Skin epidermis (tissue), 12 donors: ENCODE measurements around the gene PEPD.

Source experiments
- H3K27ac ChIP-seq, 21 experiments: fragments of 200-600 bp; sonication (generic) in 11 of 21; one replicate each; pipeline ENCODE4 v1.5.0; 2020; ENCODE audit warnings: mild to moderate bottlenecking in 3 of 21, inconsistent platforms in 2 of 21, moderate library complexity in 2 of 21
- H3K4me3 ChIP-seq, 7 experiments: fragments of 200-600 bp; sonication (generic) in 2 of 7; one replicate each; pipeline ENCODE4 v1.5.0; 2020; ENCODE audit warnings: inconsistent platforms in 2 of 7, mild to moderate bottlenecking in 2 of 7, moderate library complexity in 1 of 7

PEPD gene

DNA sequence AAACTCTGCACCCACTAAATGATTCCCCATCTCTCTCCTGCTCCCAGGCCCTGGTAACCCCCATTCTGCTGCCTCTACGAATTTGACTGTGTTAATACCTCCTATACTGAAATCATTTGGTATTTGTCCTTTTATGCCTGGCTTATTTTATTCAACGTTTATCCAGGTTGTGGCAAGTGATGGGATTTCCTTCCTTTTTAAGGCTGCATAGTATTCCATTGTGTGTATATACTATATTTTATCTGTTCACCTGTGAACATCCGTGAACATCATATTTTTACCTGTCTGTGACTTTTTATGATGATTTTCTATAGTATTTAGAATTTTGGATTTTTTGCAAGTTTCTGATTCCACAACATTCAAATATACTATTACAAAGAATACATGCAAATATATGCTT is 162.0 kb downstream of the PEPD start:
- H3K4me3 ChIP-seq: no peak overlapping the region

DNA sequence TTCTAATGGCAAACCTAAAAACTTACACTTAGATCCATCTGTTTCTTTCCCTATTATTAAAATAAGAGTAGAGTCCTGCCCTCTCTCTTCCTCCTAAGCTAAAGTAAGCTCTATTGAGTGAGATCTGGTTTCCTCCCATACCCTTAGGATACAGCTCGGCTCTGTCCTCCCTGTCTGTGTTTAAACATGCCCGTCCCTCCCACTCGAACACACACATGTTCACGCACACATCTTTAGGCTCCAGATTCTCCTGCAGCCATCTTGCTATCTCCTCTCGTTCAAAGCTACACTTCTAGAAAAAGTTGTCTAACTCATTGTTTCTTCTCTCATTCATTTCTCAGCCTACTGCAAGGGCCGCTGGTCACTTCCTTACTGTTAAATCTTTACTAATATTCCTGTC is 163.2 kb downstream of the PEPD start:
- peak overlapping the region in 16 of 21 experiments; percentile 38 to 80 (median 58) for H3K27ac ChIP-seq
- no peak overlapping the region for H3K4me3 ChIP-seq

More for the DNA sequence above, 162.0 kb downstream of the PEPD start:
- no peak overlapping the region for H3K27ac ChIP-seq

DNA sequence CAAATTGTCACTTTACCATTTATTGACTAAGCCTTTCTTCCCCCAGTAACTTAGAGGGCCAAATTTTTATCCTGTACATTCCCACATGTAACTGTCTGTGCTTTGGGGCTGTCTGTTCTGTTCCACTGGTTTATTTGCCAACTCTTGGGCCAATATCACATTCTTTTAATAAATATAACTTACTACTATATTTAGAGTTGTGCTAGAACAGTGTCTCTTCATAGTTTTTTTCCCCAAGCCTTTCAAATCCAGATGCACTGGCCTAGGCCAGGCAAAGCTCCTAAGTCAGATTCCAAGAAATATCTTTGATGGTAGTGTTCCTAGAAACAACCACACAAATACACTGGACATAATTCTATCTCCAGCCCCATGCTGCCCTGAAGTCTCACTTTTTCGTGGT is 164.0 kb downstream of the PEPD start:
- Histone ChIP-seq H3K4me3 (no peak overlapping the region), H3K27ac (peak overlapping the region in 11 of 21 experiments; percentile 28 to 80 (median 62))

DNA sequence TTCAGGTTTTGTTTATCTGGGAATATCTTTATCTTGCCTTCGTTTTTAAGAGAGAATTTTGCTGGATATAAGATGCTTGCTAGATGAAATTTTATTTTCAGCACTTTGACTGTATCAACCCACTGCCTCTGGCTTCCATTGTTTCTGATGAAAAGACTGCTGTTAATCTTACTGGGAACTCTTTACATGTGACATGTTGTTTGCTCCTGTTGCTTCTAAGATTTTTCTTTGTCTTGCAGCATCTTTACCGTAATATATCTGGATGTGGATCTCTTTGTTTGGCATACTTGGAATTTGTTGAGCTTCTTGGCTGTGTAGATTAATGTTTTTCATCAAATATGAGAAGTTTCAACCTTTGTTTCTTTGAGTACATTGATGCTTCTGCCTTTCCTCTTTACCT is 166.1 kb downstream of the PEPD start:
- Histone ChIP-seq H3K27ac (no peak overlapping the region), H3K4me3 (no peak overlapping the region)

DNA sequence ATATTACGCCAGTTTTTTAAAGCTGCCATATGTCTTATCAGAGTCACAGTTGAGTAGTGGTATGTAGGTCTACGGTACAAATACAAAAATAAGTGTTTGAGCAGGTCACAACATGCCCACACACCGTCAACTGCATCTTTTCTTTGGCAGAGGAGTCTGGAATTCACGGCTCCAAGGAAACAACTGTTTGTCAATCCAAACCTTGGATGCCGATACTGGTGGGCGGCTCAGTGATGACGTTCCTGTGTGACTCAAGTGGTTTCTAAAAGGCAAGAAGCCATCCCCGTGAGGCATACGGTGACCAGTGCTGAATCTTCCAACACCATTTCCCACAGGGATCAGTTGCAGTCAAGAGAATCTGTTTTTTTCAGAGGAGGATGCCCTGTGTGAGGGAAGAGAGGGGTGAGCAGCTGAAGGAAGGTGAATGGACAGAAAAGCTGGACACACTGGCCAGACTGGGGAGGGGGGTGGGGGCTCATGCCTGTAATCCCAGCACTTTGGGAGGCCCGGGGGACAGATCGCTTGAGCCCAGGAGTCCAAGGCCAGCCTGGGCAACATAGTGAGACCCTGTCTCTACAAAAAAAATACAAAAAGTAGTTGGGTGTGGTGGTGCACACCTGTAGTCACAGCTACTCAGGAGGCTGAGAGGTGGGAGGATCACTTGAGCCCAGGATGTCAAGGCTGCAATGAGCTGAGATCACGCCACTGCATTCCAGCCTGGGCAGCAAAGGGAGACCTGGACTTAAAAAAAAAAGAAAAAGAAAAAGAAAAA is 170.9 kb downstream of the PEPD start:
- Histone ChIP-seq H3K27ac (peak overlapping the region in 8 of 21 experiments; percentile 28 to 73 (median 49)), H3K4me3 (no peak overlapping the region)

DNA sequence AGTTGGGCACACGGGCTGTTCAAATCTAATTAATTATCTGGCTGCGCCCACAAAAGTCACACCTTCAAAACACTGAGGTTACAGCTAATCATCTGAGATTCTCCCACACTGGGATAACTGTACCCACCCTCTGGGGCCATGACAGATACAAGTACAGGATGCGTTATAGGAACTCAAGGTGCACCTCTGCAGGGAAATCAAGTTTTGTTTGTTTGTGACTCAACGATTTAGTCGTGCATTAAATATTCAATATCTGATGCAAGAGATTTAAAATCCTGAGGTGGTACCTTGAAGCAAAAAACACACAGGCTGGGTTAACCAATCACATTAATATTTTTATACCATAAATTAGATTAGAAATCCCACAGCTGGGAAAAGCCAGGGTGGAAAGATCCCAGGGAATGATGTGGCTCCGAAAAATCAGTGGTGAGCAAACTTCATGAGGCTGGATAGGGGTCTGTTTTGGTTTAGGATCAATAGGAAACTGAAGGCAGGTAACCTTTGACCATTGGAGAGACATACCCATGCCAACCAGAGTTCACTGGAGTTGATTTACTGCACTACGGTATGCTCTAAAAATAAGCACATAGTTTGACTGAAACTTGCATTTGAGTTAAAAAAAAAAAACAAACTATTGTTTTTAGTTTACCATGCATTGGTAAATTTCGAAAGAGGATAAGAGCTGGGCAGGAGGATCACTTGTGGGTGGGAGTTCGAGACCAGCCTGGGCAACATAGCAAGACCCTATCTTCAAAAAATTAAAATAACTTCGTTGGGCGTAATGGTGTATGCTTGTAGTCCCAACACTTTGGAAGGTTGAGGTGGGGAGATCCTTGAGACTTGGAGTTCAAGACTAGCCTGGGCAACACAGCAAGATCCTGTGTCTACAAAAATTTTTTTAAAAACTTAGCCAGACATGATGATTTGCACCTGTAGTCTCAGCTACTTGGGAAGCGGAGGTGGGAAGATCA is 172.0 kb downstream of the PEPD start:
- Histone ChIP-seq H3K27ac (peak overlapping the region in 8 of 21 experiments; percentile 5 to 63 (median 24)), H3K4me3 (no peak overlapping the region)

DNA sequence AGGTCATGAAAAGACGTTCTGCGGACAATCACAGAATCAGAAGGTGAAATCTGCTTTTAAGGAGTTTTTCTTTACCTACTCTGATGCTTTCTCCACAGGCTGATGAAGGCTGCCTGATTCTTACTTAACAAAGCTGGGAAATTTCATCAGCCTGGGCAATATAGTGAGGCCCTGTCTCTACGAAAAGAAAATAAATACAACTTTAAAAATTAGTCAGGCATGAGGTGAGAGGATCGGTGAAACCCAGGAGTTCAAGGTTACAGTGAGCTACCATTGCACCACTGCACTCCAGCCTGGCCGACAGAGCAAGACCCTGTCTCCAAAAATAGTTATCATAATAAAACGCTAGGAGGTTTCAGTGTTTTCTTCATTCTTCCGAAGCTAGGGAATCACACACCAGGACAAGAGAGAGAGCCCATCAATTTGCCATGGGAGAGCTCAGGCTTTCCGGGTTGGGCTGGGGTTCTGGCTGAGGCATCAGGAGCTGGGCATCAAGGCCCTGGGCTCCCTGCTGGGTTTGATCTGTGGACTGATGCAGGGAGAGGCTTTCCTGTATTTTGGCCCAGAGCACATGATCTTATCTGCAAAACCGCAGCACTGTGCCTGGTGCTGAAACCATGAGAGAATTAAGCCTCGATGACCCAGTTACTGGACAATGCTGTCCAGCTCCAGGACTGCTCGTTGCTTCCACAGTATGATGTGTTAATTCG is 173.1 kb downstream of the PEPD start:
- peak overlapping the region in 2 of 21 experiments; percentile 33 to 63 for H3K27ac ChIP-seq
- H3K4me3 ChIP-seq: no peak overlapping the region

DNA sequence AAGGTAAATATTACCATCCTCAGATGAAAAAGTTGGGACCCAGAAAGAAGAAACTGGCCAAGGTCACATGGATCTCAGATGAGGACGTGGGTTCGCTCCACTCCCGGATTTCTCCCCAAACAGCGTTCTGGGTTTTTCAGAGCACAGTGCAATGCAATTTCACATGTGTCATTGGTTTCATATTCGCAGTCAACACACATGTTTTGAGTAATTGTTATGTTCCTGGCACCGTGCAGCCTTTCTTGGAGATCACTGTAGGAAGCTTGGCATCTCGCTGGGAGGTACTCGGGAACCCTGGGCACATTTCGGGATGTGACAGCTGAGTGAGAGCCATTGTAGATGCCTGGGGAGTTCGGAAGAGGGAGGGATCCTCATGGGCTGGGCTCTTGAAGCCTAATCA is 174.3 kb downstream of the PEPD start:
- Histone ChIP-seq H3K4me3 (no peak overlapping the region), H3K27ac (peak overlapping the region in 1 of 21 experiments; percentile 15)

DNA sequence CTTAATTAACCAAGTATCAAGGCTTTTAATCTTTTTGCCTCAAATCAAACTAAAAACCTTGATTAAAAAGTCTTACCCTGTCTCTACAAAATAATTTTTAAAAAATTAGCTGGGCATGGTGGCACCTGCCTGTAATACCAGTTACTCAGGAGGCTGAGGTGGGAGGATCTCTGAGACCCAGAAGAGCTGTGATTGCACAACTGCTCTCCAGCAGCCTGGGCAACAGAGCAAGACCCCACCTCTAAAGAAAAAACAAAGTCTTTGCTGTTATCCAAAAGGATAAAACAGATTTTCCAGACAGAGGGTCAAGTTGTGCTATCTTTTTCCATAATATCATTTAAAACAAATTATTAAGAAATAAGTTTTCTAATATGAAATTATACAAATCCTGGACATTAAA is 174.9 kb downstream of the PEPD start:
- Histone ChIP-seq H3K27ac (no peak overlapping the region), H3K4me3 (no peak overlapping the region)

DNA sequence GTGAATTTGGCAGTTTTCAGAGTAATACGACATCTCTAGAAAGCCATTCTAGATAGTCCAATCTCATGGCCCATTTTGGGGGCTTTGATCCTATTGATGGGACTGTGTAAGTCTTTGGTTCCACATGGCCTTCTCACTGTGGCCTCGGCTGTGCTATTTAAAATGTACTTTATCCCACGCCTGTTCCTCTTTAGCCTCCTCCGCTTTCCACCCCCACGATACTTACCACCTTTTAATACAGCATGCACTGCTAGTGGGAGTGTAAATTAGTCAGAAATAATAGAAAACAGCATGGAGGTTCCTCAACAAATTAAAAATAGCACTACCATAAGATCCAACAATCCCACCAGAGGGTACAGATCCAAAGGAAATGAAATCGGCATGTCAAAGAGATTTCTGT is 176.4 kb downstream of the PEPD start:
- Histone ChIP-seq H3K4me3 (no peak overlapping the region), H3K27ac (no peak overlapping the region)

DNA sequence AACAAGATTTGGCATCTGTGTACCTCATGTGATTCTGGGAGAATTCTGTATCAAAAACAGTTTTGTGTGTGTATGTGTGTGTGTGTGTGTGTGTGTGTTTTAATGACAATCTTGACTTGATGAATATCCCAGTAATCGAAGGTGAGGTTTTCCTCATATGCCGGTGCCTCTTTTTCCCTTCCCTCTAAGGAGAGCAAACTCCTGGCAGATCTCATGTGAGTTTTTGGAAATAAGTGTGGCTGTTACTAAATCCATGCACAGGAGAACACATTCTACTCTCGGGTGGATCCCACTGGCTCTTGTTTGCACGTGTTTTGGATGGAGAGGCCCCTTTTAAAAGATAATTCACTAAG is 177.0 kb downstream of the PEPD start:
- Histone ChIP-seq H3K4me3 (no peak overlapping the region), H3K27ac (no peak overlapping the region)

DNA sequence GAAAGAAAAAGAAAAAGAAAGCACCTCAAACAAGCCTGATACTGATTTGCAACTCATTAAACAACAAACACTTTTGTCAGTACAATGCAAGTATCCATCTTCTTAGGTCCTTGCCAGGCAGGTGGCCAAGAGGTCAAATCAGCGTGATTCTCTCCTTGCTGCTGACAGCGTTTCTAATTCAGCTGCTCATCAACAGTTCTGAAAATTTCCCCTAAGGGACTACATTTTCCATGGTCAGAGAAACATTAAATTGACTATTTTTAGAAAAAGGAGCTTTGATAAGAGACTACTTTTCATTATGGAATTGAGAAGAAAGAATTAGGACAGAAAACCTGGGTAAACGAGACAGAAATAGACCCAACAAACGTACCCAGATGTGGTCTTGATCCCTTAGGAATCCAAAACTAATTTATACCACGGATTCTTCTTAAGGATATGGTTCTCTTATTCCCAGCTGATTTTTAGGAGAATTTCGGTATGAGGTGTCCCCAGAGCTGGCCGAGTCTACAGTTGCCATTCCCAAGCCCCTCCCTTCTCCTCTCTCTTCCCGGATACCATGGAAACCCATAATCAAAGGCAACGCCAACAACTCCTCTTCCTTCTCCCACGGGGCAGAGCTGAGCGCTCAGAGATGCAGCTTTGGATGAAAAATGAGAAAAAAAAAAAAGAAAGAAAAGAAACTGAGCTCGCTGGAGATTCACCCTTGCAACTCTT is 177.6 kb downstream of the PEPD start:
- Histone ChIP-seq H3K27ac (peak overlapping the region in 1 of 21 experiments; percentile 35), H3K4me3 (no peak overlapping the region)

DNA sequence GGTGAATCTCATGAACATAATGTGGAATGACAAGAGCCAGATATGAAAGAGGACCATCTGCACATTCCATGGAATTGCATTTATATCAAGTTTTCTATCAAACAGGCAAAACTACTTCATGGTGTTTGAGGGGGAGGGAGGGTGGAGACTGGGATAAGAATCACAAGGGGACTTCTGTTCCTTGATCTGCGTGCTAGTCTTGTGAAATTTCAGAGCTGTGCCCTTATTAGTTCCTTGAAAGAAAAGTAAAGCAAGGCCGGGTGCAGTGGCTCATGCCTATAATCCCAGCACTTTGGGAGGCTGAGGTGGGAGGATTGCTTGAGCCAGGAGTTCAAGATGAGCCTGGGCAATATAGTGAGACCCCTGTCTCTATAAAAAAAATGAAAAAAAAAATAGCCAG is 178.3 kb downstream of the PEPD start:
- Histone ChIP-seq H3K27ac (no peak overlapping the region), H3K4me3 (no peak overlapping the region)

DNA sequence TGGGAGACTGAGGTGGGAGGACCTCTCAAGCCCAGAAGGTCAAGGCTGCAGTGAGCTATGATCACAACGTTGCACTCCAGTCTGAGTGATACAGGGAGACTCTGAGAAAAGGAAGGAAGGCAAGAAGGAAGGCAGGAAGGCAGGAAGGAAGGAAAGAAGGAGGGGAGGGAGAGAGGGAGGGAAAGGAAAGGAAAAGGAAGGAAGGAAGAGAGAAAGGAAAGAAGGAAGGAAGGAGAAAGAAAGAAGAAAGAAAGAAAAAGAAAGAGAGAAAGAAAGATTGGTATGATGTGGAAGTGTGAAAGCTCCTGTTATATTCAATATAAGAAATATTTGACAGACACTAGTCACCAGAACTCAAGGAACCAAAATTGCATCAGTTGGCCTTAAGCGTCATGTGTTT is 180.6 kb downstream of the PEPD start:
- Histone ChIP-seq H3K27ac (no peak overlapping the region), H3K4me3 (no peak overlapping the region)

DNA sequence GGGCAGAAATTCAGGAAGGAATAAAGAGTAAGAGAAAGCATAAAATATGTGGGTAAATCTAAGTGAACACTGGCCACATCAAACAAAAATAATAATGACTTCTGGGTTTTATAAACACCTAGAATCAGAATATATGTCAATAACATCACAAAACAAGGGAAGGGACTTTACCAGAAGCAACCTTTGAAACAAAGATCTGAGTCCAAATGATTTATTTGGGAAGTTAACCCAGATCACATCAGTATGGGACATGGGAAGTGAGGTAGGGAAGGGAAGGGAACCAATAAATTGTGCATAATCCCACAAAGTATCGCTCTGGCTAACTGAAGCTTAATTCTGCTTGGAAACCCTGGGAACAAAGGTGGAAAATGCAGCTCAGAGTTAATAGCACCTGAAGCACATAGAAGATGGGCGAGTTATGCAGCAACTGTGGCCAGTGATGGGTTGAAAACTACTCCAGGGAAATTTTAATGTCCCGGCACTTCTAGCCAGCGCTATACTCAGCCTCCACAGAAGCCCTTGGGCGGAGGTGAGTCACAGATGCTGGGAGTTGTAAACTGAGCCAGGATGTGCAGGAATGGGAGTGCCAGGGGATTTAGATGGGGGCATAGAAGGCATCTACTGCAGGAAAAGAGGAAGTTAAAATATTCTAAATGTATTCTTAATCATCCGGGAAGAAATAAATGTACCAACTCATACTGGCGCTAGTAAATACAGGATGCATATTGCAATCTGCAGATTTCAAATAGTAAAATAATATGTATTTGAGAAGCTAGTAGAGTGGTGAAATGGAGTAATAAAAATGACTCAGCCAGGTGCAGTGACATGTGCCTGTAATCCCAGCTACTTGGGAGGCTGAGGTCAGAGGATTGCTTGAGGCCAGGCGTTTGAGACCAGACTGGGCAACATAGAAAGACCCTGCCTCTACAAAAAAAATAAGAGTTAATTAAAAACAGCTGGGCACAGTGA is 182.3 kb downstream of the PEPD start:
- H3K4me3 ChIP-seq: no peak overlapping the region
- no peak overlapping the region for H3K27ac ChIP-seq
